Measurements from ENCODE around the gene TIGD6.

DNA sequence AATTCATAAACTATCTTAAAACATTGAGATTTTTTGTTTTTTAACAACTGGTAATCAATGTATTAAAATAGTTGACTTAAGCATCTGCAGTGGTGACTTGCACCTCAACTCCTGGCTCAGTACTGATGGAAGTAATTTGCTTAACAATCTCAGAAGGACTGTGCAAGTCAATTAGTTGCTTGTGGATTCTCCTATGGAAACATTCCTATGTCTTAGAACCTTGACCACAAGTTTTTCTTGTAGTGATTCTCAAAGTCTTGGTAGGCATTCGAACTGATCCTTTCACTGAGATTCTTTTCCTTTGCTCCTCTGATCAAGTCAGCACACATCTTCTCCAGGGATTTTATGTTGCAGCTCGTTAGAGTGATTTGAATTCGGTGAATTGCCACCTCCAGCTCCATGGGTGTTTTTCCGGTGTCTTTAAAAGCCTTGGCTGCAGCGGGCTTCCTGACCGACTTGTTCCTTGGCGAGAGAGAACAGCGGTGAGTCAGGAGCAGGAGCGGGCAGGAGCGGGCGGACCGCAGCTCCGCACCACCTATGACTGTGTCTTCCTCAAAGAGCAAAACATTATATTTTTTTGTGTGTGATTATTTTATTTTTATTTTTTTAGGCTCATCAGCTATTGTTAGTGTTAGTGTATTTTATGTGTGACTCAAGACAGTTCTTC, 21.2 kb upstream of the TIGD6 start:
- TF ChIP-seq POLR2A (IDR thresholded peaks at IDR 0.05): no peak
- TF ChIP-seq CTCF (IDR thresholded peaks at IDR 0.05): no peak
